Endothelial cell of hepatic sinusoid (primary cell): ENCODE measurements around the gene EIF4E2.

ENCODE experiments used
- in situ Hi-C: cut with HindIII; loops from 2 replicates; pipeline ENCODE4 v1.10.0; 2017; ENCODE audit warnings: low sequenced_read_pairs

EIF4E2 gene

DNA sequence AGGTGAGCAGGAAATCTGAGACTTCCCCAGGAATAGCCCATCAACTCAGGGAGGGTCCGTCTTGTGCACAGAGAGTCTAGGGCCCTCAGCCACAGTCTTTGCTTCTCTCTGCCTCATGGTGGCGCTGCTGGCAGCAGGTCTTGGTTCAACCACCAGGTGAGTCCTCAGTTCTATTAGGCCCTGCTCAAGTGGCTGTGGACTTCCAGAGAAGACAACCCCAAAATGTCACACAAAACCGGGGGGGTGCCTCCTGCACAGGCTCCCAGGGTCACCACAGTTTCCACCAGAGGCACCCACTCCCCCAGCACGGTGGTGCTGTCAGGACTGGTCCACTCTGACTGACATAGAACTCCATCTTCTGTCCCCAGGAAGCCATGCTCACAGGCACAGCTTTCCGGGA is 13.4 kb upstream of the EIF4E2 start:
- in situ Hi-C loops, result no loop called here

DNA sequence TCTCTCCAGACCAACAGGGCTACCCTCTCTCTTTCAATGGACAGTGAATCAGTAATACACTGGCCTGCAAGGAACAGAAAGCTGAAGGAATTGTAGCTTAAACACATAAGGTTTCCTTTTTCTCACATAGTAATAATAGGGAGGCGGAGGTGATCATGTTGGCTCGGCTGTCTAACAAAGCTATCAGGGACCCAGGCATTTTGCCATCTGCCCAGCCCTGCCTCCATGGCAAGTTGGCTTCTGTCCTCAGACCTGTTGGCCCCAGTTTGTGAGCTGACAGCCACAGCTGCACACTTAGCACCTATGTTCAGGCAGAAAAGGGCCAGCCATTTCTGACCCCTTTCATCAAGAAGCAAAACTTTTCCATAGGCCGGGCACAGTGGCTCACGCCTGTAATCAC is 13.0 kb upstream of the EIF4E2 start:
- in situ Hi-C loops, result no loop called here

DNA sequence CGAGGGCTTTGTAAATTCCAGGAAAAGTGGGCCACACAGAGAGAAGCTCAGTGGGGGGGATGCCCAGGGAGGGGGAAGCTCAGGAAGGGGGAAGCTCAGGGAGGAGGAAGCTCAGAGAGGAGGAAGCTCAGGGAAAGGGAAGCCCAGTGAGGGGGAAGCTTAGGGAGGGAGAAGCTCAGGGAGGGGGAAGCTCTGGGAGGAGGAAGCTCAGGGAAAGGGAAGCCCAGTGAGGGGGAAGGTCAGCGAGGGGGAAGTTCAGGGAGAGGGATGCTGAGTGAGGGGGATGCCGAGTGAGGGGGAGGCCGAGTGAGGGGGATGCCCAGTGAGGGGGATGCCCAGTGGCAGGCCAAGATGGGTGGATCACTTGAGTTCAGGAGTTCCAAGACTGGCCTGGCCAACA is 11.8 kb upstream of the EIF4E2 start:
- in situ Hi-C loops, result no loop called here

DNA sequence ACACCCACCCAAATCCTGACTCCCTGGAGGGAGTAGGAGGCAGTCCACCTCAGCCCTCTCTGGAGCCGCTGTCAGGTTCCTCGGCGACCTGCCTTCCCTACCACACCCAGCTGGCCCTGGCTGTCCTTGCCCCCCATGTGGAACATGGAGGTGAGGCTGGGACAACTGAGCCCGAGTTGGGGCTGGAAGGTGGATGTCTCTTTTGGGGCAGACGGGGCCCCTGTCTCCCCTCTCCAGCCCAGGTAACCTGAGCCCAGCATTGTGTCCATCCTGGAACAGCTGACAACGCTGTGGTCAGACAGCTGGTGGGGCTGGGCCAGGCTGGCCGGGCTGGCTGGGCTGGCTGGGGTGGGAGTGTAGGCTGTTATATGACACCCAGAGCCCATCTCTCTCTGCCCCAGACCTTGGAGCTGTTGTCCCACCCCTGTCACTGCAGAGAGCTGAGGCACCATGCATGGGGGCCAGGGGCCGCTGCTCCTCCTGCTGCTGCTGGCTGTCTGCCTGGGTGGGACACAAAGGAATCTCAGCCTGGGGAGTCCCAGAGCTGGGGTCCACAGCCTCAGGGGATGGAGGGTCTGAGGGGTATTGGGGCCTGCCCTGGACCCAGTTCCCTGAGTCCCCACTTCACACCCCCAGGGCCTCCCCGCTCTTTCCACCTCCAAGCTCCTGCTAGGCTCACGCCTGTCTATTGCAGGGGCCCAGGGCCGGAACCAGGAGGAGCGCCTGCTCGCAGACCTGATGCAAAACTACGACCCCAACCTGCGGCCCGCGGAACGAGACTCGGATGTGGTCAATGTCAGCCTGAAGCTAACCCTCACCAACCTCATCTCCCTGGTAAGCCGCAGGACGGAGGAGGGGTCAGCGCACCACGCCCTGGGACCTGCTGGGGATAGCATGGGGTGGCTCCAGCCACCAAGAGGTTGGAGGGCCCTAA is 10.9 kb upstream of the EIF4E2 start, which contains the start of gene CHRNG:
Gene CHRNG (plus strand): TSS at position 395 of the 934 bp plus-strand sequence. CDS start 56 bp downstream, at position 451.
- in situ Hi-C loops, result loop anchor here (5.0 kb wide), 1 partner anchor 43 kb away; no protein-coding TSS in a partner anchor

DNA sequence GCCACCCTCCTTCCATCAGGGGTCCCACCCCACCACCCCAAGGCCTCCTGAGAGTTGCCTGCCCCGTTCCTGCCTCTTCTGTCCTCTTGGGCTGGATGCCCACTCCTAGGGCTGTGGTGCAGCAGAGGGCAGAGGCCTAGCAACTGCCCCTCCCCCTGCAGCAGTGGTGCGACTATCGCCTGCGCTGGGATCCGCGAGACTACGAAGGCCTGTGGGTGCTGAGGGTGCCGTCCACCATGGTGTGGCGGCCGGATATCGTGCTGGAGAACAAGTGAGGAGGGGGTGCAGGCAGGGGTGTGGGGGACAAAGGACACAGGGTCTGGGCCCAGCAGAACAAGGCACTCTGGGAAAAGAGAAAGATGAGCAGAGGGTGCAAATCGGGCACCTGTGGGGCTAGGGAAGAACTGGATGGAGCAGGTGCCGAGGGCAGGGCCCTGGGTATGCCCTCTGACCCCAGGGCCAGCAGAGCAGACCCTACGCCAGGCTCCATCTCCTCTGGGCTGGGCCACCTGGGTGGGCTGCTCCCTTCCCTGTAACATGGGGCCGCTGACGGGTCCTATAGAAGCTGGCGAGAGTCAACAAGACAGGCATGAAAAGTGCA is 9.9 kb upstream of the EIF4E2 start:
- in situ Hi-C loops, result loop anchor here (5.0 kb wide), 1 partner anchor 42 kb away; no protein-coding TSS in a partner anchor

DNA sequence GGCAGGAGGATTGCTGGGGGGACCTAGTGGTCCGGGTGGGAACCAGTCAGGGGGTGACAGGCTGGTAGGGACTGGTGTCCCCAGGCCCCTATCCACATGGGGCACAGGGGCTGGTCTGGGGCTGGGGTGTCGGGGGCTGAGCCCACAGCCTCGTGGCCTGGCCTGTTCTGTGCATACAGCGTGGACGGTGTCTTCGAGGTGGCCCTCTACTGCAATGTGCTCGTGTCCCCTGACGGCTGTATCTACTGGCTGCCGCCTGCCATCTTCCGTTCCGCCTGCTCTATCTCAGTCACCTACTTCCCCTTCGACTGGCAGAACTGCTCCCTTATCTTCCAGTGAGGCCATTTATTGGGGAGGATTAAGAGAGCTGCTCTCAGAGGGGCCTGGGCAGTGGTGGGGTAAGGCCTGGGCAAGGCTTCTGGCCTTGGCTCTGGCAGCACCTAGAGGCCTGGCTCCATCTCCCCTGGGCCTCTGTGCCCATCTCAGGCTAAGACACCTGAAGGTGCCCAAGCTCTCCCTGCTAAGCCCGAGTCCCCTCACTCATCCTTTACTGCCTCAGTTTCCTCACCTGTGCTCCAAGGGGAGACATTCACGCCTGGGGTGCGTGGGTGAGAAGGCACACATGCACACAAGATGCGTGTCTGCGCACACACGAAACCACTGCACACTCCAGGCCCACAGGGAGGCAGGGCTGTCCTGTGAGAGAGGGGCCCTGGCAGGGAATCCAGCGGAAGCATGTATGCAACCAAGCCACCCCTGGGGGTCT is 9.1 kb upstream of the EIF4E2 start:
- in situ Hi-C loops, result loop anchor here (5.0 kb wide), 1 partner anchor 41 kb away; no protein-coding TSS in a partner anchor

DNA sequence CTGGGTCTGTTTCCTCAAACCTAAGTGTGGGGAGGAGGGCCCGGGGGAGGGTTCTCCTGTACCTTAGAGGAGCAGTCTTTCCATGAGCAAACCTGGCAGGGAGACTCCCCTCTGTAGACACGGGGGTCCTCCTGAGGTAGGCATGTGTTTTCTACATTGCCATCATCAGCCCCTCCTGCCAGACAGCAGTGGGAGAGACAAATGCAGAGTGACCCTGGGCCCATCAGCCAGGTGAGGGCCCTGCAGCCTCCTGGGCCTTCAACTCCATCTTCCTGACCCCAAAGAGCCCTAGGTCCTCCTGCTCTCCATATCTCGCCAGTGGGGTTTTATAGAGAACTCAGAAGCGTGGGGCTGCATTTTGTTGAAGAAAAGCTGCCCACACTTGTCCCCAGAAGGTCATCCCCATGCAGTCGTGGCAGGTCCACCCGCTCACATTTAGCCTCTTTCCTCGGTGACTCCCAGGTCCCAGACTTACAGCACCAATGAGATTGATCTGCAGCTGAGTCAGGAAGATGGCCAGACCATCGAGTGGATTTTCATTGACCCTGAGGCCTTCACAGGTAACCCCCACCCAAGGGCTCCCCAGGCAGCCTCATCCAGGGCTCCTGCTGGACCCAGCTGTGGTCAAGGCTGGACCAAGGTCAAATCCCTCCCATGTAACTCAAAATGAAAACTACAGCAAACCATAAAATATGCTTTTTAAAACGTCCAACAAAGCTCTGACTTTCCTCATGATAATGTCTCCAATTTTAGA is 8.4 kb upstream of the EIF4E2 start:
- in situ Hi-C loops, result loop anchor here (5.0 kb wide), 1 partner anchor 40 kb away; no protein-coding TSS in a partner anchor

DNA sequence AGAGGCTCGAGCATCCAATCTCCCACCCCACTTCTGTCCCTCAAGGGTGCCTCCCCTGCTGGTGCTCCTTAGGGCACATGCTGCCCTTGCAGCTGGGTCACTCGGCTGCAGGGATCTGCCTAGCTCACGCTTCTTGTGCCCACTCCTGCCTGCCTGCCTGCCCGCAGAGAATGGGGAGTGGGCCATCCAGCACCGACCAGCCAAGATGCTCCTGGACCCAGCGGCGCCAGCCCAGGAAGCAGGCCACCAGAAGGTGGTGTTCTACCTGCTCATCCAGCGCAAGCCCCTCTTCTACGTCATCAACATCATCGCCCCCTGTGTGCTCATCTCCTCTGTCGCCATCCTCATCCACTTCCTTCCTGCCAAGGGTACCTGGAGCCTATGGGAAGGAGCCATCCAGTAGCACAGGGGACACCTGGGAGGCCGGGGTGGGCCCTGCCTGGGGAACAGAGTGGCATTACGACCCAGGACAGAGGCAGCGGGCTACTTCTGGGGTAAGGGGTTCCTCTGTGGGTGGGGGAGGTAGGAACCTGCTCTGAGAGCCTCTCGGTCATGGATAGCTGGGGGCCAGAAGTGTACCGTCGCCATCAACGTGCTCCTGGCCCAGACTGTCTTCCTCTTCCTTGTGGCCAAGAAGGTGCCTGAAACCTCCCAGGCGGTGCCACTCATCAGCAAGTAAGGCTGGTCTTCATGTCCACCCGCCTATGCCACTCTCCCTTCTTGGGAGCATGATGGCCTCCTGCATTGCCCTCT is 7.6 kb upstream of the EIF4E2 start:
- in situ Hi-C loops, result loop anchor here (5.0 kb wide), 1 partner anchor 39 kb away; no protein-coding TSS in a partner anchor

DNA sequence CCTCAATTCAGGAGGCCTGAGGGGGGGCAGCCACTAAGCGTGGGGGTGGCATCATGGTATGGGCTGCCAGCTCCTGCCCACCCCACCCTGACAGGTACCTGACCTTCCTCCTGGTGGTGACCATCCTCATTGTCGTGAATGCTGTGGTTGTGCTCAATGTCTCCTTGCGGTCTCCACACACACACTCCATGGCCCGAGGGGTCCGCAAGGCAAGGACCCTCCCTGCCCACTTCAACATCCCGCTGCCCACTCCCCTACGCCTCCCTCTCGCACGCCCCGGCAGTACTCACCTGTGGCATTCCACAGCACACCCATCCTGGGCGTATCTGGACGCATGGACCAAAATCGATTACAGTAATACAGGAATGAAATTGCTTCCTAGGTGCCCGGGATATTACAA is 7.0 kb upstream of the EIF4E2 start:
- in situ Hi-C loops, result loop anchor here (5.0 kb wide), 1 partner anchor 39 kb away; no protein-coding TSS in a partner anchor

DNA sequence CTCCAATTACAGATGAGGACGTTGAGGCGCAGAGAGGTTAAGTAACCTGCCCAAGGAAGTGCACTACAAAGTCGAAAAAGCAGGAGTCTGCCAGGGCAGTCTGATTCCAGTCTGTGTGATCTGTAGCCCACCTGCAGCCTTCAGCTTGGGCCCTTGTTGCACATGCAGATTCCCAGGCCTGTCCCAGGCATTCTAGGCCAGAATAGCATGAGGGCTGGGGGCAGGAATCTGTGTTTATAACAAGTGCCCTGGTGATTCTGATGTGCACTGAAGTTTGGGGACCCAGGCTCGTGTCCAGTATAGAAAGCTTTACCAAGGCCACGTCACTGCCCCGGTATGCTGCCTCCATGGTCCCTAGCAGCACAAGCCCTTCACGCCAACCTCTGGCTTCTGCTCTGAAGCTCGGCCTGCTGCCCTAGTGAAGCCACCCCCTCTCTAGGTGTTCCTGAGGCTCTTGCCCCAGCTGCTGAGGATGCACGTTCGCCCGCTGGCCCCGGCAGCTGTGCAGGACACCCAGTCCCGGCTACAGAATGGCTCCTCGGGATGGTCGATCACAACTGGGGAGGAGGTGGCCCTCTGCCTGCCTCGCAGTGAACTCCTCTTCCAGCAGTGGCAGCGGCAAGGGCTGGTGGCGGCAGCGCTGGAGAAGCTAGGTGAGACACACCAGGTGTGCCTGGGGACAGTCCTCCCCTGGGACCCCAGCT is 6.4 kb upstream of the EIF4E2 start:
- in situ Hi-C loops, result loop anchor here (5.0 kb wide), 1 partner anchor 38 kb away; no protein-coding TSS in a partner anchor

DNA sequence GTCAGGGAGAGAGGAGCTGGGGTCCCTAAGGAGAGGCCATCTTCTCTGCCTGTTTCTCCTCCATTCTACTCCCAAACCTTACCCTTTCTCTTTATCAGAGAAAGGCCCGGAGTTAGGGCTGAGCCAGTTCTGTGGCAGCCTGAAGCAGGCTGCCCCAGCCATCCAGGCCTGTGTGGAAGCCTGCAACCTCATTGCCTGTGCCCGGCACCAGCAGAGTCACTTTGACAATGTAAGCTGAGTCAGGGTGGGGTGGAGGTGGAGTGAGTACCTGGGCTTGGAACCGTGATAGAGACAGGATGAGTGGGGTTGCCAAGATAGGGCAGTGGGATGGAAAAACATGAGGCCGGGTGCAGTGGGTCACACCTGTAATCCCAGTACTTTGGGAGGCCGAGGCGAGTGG is 5.8 kb upstream of the EIF4E2 start:
- in situ Hi-C loops, result loop anchor here (5.0 kb wide), 1 partner anchor 38 kb away; no protein-coding TSS in a partner anchor

DNA sequence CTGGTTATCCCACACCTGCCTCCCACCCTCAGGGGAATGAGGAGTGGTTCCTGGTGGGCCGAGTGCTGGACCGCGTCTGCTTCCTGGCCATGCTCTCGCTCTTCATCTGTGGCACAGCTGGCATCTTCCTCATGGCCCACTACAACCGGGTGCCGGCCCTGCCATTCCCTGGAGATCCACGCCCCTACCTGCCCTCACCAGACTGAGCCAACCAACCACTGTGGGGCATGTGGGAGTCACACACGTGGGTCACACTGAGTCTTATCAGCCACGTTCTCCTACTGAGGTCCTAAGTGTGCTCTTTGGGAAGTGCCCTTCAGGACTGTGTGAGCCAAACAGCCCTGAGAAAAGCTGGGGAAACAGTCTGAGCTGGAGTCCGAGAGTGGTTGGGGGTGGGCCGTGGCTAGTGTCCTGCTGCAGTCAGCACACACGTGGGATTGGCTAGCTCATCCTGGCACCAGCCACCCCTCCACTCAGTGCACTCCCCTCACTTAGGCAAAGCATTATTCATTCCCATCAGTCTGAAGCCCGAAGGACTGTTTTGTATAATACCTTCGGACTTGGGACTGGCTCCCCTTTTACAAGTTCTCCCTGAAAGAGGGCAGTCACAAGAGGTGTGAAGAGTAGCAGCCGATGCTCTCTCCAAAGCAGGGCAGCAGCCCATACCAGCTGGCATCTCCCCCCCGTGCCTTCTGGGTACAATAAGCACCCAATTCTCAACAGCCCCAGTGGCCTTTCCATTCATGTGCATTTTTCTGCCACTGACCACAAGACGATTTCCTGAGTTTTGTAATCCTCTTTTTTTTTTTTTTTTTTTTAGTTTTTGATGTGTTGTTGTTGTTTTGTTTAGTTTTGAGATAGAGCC is 4.7 kb upstream of the EIF4E2 start:
- in situ Hi-C loops, result no loop called here

DNA sequence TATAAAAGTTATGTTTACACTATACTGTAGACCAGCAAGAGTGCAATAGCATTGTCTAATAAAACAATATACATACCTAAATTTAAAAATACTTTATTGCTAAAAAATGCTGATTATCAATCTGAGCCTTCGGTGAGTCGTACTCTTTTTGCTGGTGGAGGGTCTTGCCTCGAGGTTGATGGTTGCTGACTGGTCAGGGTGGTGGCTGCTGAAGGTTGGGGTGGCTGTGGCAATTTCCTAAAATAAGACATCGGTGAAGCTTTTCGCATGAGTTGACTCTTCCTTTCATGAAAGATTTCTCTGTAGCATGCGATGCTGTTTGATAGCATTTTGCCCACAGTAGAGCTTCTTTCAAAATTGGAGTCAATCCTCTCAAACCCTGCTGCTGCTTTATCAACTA is 2.5 kb upstream of the EIF4E2 start:
- in situ Hi-C loops, result no loop called here

DNA sequence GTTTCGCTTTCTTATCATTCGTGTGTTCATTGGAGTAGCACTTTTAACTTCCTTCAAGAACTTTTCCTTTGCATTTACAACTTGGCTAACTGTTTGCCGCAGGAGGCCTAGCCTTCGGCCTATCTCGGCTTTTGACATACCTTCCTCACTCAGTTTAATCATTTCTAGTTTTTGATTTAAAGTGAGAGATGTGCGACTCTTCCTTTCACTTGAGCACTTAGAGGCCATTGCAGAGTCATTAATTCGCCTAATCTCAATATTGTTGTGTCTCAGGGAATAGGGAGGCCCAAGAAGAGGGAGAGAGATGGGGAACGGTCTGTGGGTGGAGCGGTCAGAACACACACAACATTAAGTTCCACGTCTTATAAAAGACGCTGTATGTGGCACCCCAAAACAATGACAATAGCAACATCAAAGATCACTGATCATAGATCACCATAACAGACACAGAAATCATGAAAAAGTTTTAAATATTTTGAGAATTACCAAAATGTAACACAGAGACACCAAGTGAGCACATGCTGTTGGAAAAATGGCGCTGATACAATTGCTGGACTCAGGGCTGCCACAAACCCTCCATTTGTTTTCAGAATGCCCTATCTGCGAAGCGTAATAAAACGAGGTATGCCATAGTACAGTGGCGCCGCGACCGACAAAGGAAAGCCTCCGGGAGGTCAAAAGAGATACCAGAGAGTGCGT is 685 bp upstream of the EIF4E2 start:
- in situ Hi-C loops, result no loop called here

DNA sequence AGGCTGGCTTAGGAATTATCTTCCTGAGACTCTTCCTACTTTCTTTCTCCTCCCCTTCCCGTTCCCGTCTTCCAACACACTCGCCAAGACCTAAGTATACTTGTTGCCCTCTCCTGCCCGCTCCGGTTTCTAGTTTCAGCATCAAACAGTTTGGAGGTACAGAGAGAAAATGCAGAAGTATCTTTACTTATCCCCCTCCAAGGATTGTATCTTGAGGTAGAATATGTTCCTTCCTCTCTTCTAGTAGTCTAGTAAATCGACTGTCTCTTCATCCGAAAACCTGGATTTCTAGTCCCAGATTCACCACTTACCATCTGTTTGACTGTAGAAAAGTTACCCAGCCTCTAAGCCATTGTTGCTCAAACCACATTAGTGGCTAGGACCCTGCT is 755 bp downstream of the EIF4E2 start:
- in situ Hi-C loops, result no loop called here

DNA sequence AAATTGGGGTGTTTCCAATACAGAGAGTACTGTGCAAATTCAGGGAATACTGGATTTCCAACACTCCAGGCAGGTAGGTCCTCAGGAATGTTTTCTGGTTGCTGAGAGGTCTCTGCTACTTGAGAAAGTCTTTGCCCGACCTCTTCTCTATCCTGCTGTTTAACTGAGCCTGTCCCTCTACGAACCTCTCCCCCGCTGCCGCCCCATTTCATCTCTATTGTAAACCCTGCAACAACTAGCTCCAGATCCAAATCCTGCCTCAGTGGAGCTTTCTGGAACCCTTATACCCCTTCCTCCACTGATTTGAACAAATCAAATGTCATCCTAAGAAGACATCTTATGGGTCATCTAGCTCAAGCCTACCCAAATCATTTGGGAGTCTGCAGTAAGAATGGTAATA is 1.3 kb downstream of the EIF4E2 start:
- in situ Hi-C loops, result no loop called here

DNA sequence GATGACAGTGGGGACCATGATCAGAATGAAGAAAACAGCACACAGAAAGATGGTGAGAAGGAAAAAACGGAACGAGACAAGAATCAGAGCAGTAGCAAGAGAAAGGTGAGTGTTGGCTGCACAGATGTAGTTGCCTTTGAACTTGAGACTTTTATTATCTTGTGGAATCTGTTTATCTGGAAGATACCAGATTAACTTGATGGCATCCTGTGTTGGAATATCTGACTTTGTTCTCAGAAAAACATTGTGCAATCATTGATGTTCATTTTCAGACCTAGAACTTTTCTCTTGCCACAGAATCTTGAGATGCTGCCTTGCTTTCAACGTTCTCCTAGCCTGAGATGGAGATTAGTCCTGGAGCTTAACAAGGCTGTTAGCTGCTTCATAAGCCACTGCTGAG is 5.9 kb downstream of the EIF4E2 start:
- in situ Hi-C loops, result no loop called here
